Measurements from ENCODE around the gene SIGLEC8.
"Not testable (repeated sequence)": the region's sequence is repeated elsewhere in the genome, so short reads cannot be mapped to it uniquely, and the experiment has no call there.

The SIGLEC8 gene

DNA sequence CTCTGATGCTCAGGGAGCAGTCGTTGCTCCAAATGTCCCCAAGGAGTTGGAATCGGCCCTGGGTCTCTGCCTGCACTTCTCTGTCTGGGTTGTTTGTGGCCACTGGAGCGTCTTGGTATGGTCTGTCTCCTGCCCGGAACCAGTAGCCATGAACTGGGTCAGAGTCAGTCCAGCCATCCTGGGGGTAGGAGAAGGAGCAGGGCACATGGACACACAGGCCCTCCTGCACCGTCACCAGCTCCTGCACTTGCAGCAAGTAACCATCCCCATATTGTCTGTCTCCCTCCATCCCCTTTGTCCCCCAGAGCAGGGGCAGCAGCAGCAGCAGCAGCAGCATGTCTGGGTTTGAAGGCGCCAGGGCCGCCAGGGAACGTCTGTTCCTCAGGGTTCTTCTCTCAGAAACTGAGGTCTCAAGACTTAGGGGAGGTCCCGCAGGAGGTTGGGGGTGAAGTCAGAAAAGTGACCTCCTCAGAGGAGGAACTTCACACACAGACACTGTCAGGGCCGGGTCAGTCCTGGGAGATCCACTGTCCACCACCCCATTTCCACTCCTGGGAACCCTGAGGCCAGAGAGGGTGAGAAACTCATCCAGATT is at the start of gene SIGLEC8:
SIGLEC8 (minus strand) TSS at position 404 of the 595 bp plus-strand sequence; CDS start at position 337, 67 bp downstream.
- FAIRE-seq: no peak
- DNase-seq (ENCODE audit: insufficient read length, low spot score): no peak

DNA sequence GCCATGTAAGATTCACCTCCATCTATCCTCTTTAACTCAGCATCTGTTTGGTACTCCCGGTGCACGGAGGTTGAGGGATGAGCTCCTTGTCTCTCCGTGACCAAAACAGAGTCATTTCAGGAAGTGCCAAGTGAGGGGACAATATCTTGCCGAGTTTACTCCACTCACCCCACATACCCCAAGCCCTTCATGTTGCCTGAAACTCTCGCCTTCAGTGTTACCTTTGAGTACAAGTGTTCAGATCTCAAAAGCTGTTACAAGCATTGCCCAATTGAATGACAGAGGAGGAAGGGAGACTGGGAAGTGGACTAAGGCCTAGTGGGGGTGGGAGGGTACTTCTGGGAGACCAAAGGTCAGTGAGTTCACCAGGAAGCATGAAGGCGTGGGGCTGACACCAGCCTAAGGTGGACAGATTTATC is 49.4 kb upstream of the SIGLEC8 start:
- FAIRE-seq: no peak
- no peak for DNase-seq (ENCODE audit: insufficient read length, low spot score)

DNA sequence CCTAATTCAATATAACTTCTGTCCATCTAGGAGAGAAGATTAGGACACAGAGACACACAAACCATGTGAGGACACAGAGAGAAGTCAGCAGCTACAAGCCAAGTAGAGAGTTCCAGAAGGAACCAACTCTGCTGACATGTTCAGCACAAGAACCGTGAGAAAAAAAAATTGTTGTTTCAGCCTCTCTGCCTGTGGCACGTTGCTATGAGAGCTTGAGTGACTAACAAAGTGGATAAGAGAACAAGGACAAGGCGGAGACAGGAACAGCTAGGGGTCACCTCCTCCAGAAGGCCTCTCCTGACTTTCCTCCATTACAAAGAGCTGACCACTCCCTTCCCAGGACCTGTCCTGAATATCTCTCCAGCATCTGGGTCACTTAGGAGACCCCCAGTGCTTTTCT is 48.9 kb upstream of the SIGLEC8 start:
- FAIRE-seq (no peak), DNase-seq (ENCODE audit: insufficient read length, low spot score) (no peak)

DNA sequence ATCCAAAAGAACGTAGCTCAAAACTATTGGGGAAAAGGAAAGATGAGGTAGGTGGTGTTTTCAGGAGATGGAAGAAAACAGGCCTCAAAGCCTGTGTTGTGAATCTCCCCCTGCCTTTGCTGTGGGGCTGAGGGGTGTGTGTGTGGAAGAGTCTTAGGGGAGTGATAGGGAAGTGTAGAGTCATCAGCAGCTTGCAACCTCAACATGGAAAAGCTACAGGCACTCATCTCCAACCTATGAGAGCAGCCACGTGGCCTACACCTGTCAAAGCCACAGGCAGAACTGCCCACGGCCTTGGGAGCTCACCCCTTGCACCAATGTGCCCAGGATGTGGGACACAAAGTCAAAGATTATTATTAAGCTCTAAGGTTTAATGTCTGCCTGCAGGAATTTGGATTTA is 47.6 kb upstream of the SIGLEC8 start:
- no peak for DNase-seq (ENCODE audit: insufficient read length, low spot score)
- no peak for FAIRE-seq

DNA sequence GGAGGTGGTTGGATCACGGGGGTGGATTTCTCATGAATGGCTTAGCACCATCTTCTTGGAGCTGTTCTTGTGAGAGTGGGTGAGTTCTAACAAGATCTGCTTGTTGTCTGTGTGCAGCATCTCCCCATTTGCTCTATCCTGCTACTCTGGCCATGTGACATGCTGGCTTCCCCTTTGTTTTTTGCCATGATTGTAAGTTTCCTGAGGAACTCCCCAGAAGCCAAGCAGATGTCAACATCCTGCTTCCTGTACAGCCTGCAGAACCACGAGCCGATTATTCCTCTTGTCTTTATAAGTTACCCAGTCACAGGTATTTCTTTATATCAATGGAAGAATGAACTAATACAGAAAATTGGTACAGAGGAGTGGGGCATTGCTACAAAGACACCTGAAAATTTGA is 45.6 kb upstream of the SIGLEC8 start:
- DNase-seq (ENCODE audit: insufficient read length, low spot score) (no peak), FAIRE-seq (no peak)

DNA sequence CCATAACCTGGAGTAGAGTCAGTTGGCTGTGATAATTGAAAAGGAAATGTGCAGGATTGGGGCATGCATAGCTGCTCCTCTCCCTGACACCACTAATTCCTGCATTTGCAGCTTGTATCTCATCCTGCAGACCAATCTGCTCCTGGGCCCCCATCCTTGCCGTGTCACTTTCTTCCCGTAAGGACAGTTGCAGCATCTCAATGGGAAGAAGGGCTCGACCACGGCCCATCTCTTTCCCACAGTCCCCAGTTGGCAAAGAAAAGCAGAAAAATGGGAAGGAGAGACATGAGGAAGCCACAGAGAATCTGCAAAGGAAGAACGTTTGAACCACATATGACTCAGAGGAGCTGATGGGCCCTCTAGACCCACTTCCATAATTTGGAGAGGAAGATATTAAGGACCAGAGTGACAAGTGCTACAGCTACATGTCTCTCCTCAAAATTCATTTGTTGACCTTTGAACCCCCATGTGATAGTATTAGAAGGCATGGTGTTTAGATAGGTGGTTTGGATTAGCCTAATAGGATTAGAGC is 45.1 kb upstream of the SIGLEC8 start:
- FAIRE-seq (no peak), DNase-seq (ENCODE audit: insufficient read length, low spot score) (no peak)

DNA sequence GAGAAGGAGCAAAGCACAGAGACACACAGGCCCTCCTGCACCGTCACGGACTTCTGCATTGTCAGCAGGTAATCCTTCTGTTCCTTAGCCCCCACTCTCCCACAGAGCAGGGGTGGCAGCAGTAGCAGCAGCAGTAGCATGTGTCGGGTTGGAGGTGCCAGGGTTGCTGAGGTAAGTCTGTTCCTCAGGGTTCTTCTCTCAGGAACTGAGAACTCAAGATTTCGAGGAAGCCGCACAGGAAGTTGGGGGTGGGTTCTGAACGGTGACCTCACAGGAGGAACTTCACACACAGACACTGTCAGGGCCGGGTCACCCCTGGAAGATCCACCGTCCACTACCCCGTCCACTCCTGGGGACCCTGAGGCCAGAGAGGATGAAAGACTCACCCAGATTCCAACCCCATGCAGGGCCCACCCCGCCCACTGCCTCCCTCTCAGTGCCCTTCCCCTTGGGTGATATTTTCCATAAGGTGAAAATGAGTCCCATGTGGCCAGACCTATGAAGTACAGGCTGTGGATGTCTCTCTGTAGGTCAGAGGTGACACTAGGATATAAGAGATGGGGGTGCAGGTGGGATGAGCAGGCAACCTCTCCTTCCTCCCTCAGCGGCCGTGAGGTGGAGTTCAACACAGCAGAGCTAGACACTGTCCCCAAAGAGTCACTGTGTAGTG is 43.5 kb upstream of the SIGLEC8 start, which contains the start of gene SIGLEC12:
SIGLEC12 (minus strand) TSS at position 207 of the 670 bp plus-strand sequence; CDS start at position 140, 67 bp downstream.
- no peak for DNase-seq (ENCODE audit: insufficient read length, low spot score)
- FAIRE-seq: no peak

DNA sequence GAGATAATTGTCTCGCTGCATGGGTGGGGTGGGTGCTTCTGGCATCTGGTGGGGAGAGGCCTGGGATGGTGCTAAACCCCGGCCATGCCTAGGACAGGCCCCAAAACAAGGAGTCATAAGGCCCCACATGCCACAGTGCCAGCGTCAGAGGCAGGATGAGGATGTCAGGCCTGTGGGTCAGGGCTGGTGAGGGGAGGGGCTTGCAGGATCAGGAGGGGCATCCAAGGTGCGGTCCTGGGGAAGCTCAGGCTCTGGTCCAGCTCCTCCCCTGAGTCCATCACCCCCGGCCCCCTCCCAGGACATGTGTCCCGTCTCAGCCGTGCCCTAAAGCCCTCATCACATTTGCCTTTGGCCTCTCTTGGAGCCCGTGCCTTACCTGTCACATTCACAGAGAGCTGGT is 42.7 kb upstream of the SIGLEC8 start:
- not testable (repeated sequence) for FAIRE-seq; DNase-seq (ENCODE audit: insufficient read length, low spot score)

DNA sequence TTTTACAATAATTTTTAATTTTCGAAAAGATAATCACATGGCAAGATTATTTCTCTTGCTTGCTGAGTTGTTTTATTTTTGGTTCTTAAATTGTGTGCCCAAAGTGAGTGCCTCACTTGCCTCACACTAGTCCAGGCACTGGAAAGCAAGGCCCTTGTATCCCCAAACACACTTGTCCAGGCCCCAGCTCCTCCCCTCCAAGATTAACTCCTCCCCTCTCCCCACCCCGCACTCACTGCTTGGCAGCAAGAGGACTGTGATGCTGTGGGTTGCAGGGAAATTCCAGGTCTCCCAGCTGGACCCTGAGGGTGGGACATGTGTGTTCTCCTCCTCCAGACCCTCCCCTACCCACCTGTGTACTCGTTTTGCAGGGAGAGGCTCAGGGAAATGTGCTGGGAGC is 39.4 kb upstream of the SIGLEC8 start:
- FAIRE-seq (no peak), DNase-seq (ENCODE audit: insufficient read length, low spot score) (no peak)

DNA sequence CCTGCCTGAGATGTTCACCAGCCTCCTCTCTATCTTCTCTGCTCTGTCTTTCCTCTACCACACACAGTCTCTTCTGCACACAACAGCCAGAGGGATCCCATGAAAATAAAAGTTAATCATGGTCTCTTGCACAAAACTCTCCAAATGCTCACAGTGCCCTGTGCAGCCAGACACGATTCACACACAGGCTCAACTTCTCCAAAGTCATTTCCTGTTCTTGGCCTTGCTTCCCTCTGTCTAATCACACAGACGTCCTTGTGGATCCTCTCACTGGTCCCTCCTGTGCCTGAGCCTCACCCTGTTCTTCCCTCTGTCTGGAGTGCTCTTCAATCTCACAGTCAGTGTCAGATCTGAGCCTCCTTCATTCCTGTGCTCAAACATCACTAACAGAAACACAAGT is 35.5 kb upstream of the SIGLEC8 start:
- no peak for FAIRE-seq
- DNase-seq (ENCODE audit: insufficient read length, low spot score): no peak

DNA sequence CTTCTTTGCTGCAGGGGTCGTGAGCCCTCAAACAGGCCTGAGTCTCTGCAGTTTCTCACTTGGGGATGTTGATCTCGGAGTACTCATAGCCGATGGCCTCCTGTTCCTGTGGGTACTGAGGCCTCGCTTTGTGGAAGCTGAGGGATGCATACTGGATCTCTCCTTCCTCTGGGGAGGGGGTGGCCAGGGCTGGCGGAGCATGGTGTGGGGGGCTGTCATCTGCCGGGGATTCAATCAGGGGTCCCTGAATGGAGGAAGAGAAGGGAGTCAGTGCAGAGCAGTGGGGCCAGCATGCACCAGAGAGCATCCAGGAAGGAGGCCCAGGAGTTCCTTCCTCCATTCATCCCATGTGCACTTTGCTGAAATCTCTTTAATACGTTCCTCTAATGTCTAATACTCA is 33.3 kb upstream of the SIGLEC8 start:
- FAIRE-seq (no peak), DNase-seq (ENCODE audit: insufficient read length, low spot score) (no peak)

DNA sequence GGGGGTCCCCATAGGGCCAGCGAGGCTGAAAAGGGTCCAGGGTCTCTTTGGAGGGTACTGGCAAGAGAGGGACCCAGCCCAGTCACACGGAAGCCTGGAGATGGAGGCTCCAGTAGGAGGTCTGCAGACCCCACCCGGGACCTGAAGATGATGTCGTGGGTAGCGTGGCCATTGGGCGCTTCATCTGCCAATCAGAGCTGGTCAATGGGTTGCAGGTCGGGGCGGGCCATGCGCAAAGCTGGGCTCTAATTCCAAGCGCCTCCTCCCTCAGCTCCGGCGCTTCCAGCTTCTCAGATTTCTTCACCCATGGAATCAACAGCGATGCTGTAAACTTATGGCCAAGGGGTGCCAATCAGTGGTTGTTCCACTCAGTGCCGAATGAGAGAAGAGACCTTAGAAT is 32.4 kb upstream of the SIGLEC8 start:
- FAIRE-seq: no peak
- DNase-seq (ENCODE audit: insufficient read length, low spot score): no peak

DNA sequence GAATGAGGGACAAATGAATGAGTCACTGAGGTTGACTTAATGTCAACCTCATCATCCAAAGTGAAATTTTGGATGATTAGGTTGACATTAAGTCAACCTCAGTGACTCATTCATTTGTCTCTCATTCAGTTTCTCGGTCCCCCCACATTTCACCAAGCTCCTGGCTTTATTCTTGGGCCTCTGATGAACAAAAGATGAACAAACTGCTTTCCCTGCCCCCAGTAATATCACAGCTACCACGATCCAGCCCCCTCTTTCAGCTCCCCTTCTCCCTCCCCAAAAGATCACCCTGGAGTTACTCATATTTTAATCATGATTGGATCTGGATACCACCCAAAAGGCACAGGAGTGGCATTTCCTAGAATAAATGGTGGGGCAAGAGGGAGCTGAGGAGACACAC is 30.9 kb upstream of the SIGLEC8 start:
- no peak for DNase-seq (ENCODE audit: insufficient read length, low spot score)
- FAIRE-seq: no peak

DNA sequence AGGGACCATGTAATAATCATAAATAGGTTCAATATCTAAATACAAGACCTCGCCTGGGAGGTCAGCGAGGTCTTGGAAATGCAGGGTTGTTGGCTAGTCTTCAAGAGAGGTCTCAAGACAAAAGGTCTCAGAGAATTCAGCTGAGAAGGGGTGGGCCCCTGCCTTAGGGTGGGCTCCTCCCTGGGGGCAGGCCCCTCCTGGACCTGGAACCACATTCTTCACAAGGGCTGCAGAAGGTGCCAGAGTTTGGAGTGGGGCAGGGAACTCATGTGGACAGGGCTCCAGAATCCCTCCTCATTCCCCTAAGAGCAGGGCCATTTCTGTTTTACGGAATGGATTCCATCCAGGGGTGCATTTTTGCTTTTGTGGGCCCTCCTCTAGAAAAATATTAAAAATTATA is 30.2 kb upstream of the SIGLEC8 start:
- no peak for FAIRE-seq

DNA sequence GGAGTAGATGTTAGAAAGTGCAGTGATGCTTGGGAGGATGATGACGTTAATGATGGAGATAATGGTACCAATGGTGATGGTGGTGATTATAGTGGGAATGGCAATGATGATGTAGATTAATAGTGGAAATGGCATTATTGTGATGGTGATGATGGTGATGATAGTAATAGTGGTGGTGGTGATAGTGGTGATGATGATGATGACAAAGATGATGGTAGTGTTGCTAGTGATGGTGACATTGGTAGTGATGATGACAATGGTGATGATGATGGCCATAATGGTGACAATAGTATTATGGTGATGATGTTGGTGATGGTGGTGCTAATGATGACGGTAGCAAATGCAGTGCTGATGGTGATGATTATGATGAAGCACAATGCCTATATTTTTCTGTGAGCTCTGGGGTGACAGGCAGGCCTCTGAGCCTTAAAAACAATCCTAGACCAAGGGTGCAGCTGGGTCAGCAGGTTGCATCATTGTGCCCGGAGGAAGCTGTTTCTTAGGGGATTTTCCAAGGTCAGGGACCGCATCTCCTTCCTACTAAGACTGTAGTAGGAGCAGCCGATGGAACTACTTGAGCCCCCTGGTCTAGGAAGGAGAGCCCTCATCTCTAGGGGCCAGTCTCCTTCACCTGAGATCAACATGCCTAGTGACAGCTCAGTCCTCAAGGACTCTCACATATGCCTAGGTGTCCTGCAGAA is 27.9 kb upstream of the SIGLEC8 start:
- FAIRE-seq (no peak), DNase-seq (ENCODE audit: insufficient read length, low spot score) (no peak)

More for the DNA sequence above, 30.2 kb upstream of the SIGLEC8 start:
- no peak for DNase-seq (ENCODE audit: insufficient read length, low spot score)

DNA sequence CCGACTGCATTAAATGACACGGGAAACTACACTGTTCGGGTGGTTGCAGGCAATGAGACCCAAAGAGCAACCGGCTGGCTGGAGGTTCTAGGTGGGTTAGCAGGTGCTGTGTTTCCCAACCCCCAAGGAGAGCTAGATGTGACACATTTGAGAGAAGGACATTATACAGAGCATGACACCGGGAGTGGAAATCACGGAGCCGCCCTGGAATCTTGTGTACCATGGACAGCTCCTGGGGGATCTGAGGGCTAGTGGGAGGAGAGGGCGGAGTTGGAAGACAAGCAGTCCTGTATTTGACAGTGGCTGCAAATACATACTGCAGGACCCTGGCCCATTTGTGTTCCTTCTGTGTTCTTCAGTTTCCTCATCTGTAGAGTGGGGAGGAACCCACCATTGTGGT is 22.3 kb upstream of the SIGLEC8 start:
- DNase-seq (ENCODE audit: insufficient read length, low spot score) (no peak), FAIRE-seq (no peak)

DNA sequence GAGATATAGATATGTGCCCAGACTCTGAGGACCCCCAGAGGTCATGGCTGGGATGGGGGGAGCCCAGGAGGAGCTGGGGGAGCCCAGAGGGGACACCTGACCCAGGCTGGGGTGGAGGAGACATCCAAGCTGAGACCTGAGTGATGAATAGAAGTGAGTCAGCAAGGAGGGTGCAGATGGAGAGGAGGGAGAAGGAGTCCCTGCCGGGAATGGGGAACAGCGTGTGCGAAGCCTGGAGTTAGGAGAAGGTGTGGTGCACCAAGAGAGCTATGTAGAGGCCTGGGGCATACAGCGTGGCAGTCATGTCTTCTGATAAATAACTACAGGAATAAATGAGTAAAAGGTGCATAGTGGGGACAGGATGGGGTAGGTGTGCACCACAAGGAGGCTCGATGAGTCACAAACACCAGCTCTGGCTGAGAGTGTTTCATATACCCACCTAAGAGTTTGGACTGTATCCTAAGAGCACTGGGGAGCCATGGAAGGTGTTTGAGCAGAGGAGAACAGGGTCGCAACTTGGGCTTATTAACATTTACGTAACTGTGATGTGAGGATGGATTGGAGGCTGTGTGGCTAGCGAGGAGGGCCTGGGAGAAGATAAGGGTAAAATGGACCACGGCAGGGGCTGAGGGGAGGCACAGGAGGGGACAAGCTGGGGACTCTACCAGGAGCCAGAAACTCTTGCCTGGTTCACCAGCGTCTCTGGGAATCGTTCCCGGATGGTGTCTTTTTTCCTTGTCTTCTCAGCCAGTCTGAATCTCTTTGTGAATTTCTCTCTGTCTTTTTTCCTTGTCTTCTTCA is 21.5 kb upstream of the SIGLEC8 start:
- DNase-seq (ENCODE audit: insufficient read length, low spot score): no peak
- FAIRE-seq: no peak

DNA sequence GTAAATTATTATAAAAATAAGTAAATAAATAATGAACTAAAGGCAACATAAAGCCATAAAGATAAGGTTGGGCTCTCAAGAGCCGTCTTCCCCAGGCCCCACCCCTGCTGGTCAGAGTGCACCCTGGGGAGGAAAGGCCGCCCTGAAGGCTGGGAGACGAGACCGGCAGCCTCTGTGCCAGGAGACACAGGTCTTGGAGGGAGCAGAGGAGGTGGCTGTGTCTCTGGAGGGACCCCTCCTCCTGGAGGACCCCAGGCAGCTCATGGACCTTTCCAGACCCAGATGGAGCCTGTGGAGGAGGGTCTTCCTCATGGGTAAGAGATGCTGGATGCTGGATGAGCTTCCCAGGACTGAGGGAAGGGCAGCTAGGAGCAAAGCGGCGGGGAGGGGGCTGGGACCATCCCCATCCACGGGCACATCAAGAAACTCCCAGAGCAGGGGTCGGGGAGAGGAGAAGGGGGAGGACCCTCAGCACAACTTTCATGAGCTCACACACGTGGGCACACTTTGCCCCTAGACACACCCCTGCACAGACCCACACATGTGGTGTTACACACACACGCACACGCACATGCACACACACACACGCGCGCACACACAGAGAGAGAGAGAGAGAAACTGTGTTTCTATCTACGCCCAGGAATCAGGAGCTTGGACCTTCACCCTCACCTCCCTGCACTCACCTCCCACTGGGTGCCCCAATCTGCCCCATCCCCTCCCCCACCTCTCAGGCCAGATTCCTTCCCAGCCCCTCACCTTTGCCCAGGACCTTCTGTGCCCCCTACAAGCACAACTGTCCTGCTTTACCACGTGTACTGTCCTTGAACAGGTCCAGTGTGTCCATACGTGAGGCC is 20.4 kb upstream of the SIGLEC8 start, which contains the start of gene CEACAM18:
CEACAM18 (plus strand) TSS at position 159 of the 854 bp plus-strand sequence.
- DNase-seq (ENCODE audit: insufficient read length, low spot score): no peak
- no peak for FAIRE-seq

DNA sequence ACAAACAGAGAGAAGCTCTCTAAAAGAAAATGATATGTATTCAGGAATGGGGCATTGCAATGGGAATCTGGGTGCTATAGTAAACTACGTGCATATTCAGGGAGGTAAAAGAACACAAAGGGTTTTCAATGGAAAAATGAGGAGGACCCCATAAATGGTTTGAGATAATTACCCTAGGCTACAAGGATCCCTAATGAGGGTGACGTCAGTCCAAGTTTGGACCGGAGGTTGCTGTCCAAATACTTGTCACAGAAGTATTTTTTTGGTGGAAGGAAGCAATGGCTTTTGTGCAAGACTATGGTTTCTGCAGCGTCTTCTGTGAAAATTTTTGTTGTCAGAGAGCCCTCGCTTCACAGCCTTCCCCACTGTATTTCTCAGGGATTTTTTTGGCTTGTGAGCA is 19.1 kb upstream of the SIGLEC8 start:
- DNase-seq (ENCODE audit: insufficient read length, low spot score) (no peak), FAIRE-seq (no peak)

DNA sequence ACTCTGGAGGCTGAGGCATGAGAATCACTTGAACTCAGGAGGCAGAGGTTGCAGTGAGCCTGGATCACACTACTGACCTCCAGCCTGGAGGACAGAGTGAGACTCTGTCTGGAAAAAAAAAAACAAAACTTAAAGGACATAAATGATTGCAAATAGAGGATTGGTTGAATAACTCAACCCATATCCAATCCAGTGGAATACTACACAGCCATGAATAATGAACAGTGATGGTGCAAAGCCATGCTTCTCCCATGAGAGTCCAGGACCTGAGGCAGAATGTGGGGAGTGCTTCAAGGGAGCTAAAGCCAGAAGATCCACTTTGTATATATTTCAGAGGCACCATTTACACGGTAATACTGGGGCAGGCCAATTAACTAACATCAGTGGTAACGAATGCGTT is 17.9 kb upstream of the SIGLEC8 start:
- DNase-seq (ENCODE audit: insufficient read length, low spot score): no peak
- no peak for FAIRE-seq

Data from GM19239 (cell line).